SK-N-SH (cell line): ENCODE results near the gene GADL1. TPM values are rescaled to one million over a fixed set of nuclear protein-coding genes. Genes with fewer than 3 reads are reported as not detected.

Experiments
- CTCF ChIA-PET: fragments of 300-600, 350-600 bp; formaldehyde crosslinking; extraction: SDS; loops from one replicate; lab custom pipeline; 2021; lab: Yijun Ruan, JAX
- POLR2A ChIA-PET: fragments of 350-600 bp; sonication (Branson Sonifier 250); formaldehyde crosslinking; extraction: SDS; loops from one replicate; lab custom pipeline; 2020; ENCODE audit warnings: antibody characterized with exemption, inconsistent platforms; lab: Yijun Ruan, JAX
- DNase-seq: peaks from one replicate; pipeline ENCODE4 v3.0.0; 2012
- H2AFZ ChIP-seq: fragments of 200-600 bp; sonication (generic); 2 replicates; pipeline ENCODE4 v1.8.1; 2016; ENCODE audit warnings: antibody characterized with exemption, mild to moderate bottlenecking, low read depth
- H3F3A ChIP-seq: fragments of 200-600 bp; sonication (generic); replicated peaks from 2 replicates; pipeline ENCODE3; 2016; ENCODE audit warnings: antibody characterized with exemption, mild to moderate bottlenecking; ENCODE audit not compliant: insufficient read depth
- H3K27ac ChIP-seq, 2 experiments: fragments of 200-500 bp in 1 of 2; fragments of 200-600 bp in 1 of 2; sonication (Bioruptor generic) in 1 of 2; sonication (generic), shearing (Covaris generic) in 1 of 2; 2 replicates each; pipeline versions ENCODE4 v1.5.1 to v1.6.1; 2014 to 2016; ENCODE audit warnings: low read depth in 2 of 2, inconsistent platforms in 1 of 2, low read length in 1 of 2, mild to moderate bottlenecking in 1 of 2, mixed read lengths in 1 of 2
- H3K27me3 ChIP-seq: fragments of 200-600 bp; sonication (generic), shearing (Covaris generic); 2 replicates; pipeline ENCODE4 v1.6.1; 2016; ENCODE audit warnings: mixed run types; ENCODE audit not compliant: insufficient read depth
- H3K36me3 ChIP-seq, 2 experiments: fragments of 200-500 bp in 1 of 2; fragments of 200-600 bp in 1 of 2; sonication (Bioruptor generic) in 1 of 2; sonication (generic) in 1 of 2; replicated peaks in 1 of 2; 2 replicates each; pipeline versions ENCODE3 to v1.5.1; 2014 to 2016; ENCODE audit warnings: low read length in 1 of 2, mild to moderate bottlenecking in 1 of 2; ENCODE audit not compliant: insufficient read depth in 2 of 2, control insufficient read depth in 1 of 2
- H3K4me1 ChIP-seq, 2 experiments: fragments of 200-500 bp in 1 of 2; fragments of 200-600 bp in 1 of 2; sonication (Bioruptor generic) in 1 of 2; sonication (generic), shearing (Covaris generic) in 1 of 2; 2 replicates each; pipeline versions ENCODE4 v1.5.1 to v1.6.1; 2014 to 2016; ENCODE audit warnings: low read depth in 1 of 2, low read length in 1 of 2, mixed run types in 1 of 2; ENCODE audit not compliant: insufficient read depth in 2 of 2, control insufficient read depth in 1 of 2
- H3K4me2 ChIP-seq: fragments of 200-600 bp; sonication (generic), shearing (Covaris generic); 2 replicates; pipeline ENCODE4 v1.6.1; 2017; ENCODE audit warnings: mixed run types
- H3K4me3 ChIP-seq, 2 experiments: fragments of 200-500 bp in 1 of 2; fragments of 200-600 bp in 1 of 2; sonication (Bioruptor generic) in 1 of 2; sonication (generic), shearing (Covaris generic) in 1 of 2; 2 replicates each; pipeline versions ENCODE4 v1.5.1 to v1.8.1; 2014 to 2016; ENCODE audit warnings: low read depth in 2 of 2, inconsistent platforms in 1 of 2, low read length in 1 of 2, mild to moderate bottlenecking in 1 of 2, mixed read lengths in 1 of 2, moderate library complexity in 1 of 2
- H3K79me2 ChIP-seq: fragments of 200-600 bp; sonication (generic); 2 replicates; pipeline ENCODE4 v1.8.1; 2017; ENCODE audit warnings: mild to moderate bottlenecking; ENCODE audit not compliant: insufficient read depth
- H3K9ac ChIP-seq: fragments of 200-600 bp; sonication (generic); 2 replicates; pipeline ENCODE4 v1.6.1; 2017; ENCODE audit warnings: mixed run types
- H3K9me2 ChIP-seq: fragments of 200-600 bp; sonication (generic); 2 replicates; pipeline ENCODE4 v1.6.1; 2017; ENCODE audit warnings: mixed run types
- H3K9me3 ChIP-seq: fragments of 200-600 bp; sonication (generic); 2 replicates; pipeline ENCODE4 v1.6.1; 2017; ENCODE audit warnings: mixed run types, mild to moderate bottlenecking, moderate library complexity
- H4K20me1 ChIP-seq: fragments of 200-600 bp; sonication (generic); 2 replicates; pipeline ENCODE4 v1.6.1; 2017; ENCODE audit warnings: mild to moderate bottlenecking, mixed run types; ENCODE audit not compliant: insufficient read depth
- ELF1 ChIP-seq: IDR thresholded peaks from 2 replicates; pipeline ENCODE4 v1.4.0; 2012
- GABPA ChIP-seq: IDR thresholded peaks from 2 replicates; pipeline ENCODE4 v1.4.0; 2012; ENCODE audit warnings: low read depth, mild to moderate bottlenecking
- RAD21 ChIP-seq: IDR thresholded peaks from 2 replicates; pipeline ENCODE4 v1.6.1; 2012; ENCODE audit warnings: mild to moderate bottlenecking, low read length
- RXRA ChIP-seq: IDR thresholded peaks from 2 replicates; pipeline ENCODE4 v1.4.0; 2012; ENCODE audit warnings: low read depth, mild to moderate bottlenecking, borderline replicate concordance
- SIN3A ChIP-seq: IDR thresholded peaks from 2 replicates; pipeline ENCODE4 v1.6.1; 2012; ENCODE audit warnings: low read depth, mild to moderate bottlenecking, low read length, moderate library complexity, borderline replicate concordance
- SMC3 ChIP-seq: IDR thresholded peaks from 2 replicates; pipeline ENCODE4 v1.6.1; 2012; ENCODE audit warnings: low read depth, low read length, improper control_type of control experiment
- WGBS: methylation state at CpG from one replicate; pipeline ENCODE4 v1.1.6; 2017; ENCODE audit warnings: low lambda C conversion rate; 5-methylcytosine and 5-hydroxymethylcytosine counted together
- polyA plus RNA-seq, 3 experiments: library from polyadenylated mRNA; depleted of rRNA; stranded (reverse); fragments of >200 nt; gene quantifications; 2 replicates each; pipeline ENCODE4 v1.2.3, GENCODE V29; 2012
- TF ChIP-seq, protein P1 (sequence below): fragments of 150-350 bp; IDR thresholded peaks from 2 replicates; pipeline ENCODE4 v1.6.1; 2016; ENCODE audit warnings: mild to moderate bottlenecking, low read depth, low read length
- TF ChIP-seq, protein P2 (sequence below): fragments of 200-600 bp; sonication (generic); IDR thresholded peaks from 2 replicates; pipeline ENCODE4 v1.6.1; 2017; ENCODE audit warnings: antibody characterized with exemption, mild to moderate bottlenecking, moderate library complexity

The GADL1 gene
- polyA plus RNA-seq, 1 of the 3 experiments (the other 2 are of a cell fraction) = not detected

DNA sequence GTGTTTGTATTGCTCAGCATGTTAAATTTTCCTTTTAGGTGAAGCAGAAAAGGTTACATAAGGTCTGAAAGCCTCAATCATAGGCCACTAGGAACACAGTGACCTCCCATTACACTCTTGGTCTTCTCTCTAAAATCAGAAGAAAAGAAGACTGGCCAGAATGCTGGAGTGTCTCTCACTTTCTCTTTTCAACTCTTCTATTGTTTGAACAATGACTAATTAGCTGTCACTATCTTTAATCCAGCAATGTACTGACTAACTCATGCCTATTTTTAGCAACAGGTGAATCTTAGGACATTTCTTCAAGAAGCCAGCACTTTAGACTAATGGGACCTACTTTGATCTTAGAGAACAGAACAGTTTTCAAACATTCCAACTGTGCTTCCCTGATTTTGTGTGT is 145.2 kb downstream of the GADL1 start:
- no peak overlapping the region for H3K9ac ChIP-seq
- CTCF ChIA-PET = interaction anchor here (1.2 kb wide), 1 partner anchor 10 kb away, joined by 4 read pairs; no protein-coding TSS in a partner anchor
- no peak for TF ChIP-seq GABPA
- TF ChIP-seq, protein P1, sequence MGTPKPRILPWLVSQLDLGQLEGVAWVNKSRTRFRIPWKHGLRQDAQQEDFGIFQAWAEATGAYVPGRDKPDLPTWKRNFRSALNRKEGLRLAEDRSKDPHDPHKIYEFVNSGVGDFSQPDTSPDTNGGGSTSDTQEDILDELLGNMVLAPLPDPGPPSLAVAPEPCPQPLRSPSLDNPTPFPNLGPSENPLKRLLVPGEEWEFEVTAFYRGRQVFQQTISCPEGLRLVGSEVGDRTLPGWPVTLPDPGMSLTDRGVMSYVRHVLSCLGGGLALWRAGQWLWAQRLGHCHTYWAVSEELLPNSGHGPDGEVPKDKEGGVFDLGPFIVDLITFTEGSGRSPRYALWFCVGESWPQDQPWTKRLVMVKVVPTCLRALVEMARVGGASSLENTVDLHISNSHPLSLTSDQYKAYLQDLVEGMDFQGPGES = no peak
- no peaks in the 10 kb centered on the region for H3K36me3 ChIP-seq
- H2AFZ ChIP-seq = 0 out of 2 replicates have a peak overlapping the region, but pooled peaks have one; percentile 12
- H4K20me1 ChIP-seq = no peaks in the 10 kb centered on the region
- H3F3A ChIP-seq = no peaks in the 10 kb centered on the region
- DNase-seq = no peak
- H3K27ac ChIP-seq = no peak overlapping the region
- H3K9me3 ChIP-seq = no peaks in the 10 kb centered on the region
- H3K79me2 ChIP-seq = no peaks in the 10 kb centered on the region
- POLR2A ChIA-PET = no interaction called here
- H3K4me3 ChIP-seq = no peak overlapping the region
- no peaks in the 10 kb centered on the region for H3K9me2 ChIP-seq
- H3K4me1 ChIP-seq = peaks cover 0 to 29% of the 10 kb centered on the region in 2 experiments; a peak in 1 of 4 replicates
- no peaks in the 10 kb centered on the region for H3K27me3 ChIP-seq
- no peak overlapping the region for H3K4me2 ChIP-seq

DNA sequence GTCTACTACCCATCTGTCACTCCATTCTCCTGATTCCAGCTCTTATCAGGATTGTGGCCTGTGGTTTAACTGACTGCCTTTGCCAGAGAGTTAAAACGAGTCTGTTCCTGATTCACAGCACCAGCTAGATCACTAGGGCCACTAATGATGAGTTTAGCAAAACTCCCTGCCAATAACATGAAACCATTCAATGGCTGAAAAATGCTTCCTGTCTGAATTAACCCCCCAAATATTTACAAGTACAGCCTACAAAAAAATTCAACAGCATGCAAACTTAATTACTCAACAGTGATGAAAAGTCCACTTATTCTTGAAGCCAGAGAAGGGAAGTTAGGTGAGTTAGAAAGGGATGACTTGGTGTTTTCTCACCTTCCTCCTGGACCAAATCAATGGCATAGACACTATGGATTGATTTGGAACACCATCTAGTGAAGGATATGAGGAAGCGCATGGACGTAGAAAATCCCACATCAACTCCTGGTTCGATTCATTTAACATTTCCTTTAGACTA is 146.6 kb downstream of the GADL1 start:
- no peaks in the 10 kb centered on the region for H3K36me3 ChIP-seq
- no peaks in the 10 kb centered on the region for H3K9me2 ChIP-seq
- no peak overlapping the region for H3K4me2 ChIP-seq
- WGBS = 62% methylated on average over 4 of the region's 4 CpGs
- H3K4me1 ChIP-seq = peaks cover 0 to 27% of the 10 kb centered on the region in 2 experiments; a peak in 1 of 4 replicates
- H3K79me2 ChIP-seq = no peaks in the 10 kb centered on the region
- H3F3A ChIP-seq = no peaks in the 10 kb centered on the region
- H3K4me3 ChIP-seq = no peak overlapping the region
- H3K9ac ChIP-seq = no peak overlapping the region
- peak; percentile 19 for DNase-seq
- H3K27me3 ChIP-seq = no peaks in the 10 kb centered on the region
- no peaks in the 10 kb centered on the region for H4K20me1 ChIP-seq
- POLR2A ChIA-PET = no interaction called here
- H3K9me3 ChIP-seq = no peaks in the 10 kb centered on the region
- no peak overlapping the region for H3K27ac ChIP-seq
- TF ChIP-seq SMC3 (peak; percentile 62), RXRA (no peak), SIN3A (no peak), ELF1 (no peak), RAD21 (peak; percentile 81)
- TF ChIP-seq, protein P2, sequence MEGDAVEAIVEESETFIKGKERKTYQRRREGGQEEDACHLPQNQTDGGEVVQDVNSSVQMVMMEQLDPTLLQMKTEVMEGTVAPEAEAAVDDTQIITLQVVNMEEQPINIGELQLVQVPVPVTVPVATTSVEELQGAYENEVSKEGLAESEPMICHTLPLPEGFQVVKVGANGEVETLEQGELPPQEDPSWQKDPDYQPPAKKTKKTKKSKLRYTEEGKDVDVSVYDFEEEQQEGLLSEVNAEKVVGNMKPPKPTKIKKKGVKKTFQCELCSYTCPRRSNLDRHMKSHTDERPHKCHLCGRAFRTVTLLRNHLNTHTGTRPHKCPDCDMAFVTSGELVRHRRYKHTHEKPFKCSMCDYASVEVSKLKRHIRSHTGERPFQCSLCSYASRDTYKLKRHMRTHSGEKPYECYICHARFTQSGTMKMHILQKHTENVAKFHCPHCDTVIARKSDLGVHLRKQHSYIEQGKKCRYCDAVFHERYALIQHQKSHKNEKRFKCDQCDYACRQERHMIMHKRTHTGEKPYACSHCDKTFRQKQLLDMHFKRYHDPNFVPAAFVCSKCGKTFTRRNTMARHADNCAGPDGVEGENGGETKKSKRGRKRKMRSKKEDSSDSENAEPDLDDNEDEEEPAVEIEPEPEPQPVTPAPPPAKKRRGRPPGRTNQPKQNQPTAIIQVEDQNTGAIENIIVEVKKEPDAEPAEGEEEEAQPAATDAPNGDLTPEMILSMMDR = peak; percentile 63
- TF ChIP-seq, all 33 proteins: peak for 3
- no peak overlapping the region for H2AFZ ChIP-seq
- CTCF ChIA-PET = interaction anchor here (0.8 to 1.7 kb wide), 4 partner anchors 22 to 706 kb away, joined by 3 to 6 read pairs (median 3); no protein-coding TSS in a partner anchor
